Right lobe of liver (tissue), 4 donors: Measurements from ENCODE around the gene EPYC.

Experiments
- POLR2A ChIP-seq: fragments of 450-650 bp; IDR thresholded peaks from one replicate; pipeline ENCODE4 v1.6.1; 2017; ENCODE audit warnings: antibody characterized with exemption, mild to moderate bottlenecking
- TF ChIP-seq, protein P1 (sequence below), 4 donors: fragments of 200-600 bp in 3 of 4; fragments of 450-650 bp in 1 of 4; IDR thresholded peaks; one replicate each; pipeline versions ENCODE4 v1.5.1 to v1.8.0; 2016 to 2022; ENCODE audit warnings: antibody characterized with exemption in 4 of 4, mild to moderate bottlenecking in 2 of 4
- donor health status: DM: no; HTN: no; CAD: no.
- donor health status: DM: no; HTN: no; CAD: no.
- donor health status: DM: no; HTN: yes; CAD: no.

DNA sequence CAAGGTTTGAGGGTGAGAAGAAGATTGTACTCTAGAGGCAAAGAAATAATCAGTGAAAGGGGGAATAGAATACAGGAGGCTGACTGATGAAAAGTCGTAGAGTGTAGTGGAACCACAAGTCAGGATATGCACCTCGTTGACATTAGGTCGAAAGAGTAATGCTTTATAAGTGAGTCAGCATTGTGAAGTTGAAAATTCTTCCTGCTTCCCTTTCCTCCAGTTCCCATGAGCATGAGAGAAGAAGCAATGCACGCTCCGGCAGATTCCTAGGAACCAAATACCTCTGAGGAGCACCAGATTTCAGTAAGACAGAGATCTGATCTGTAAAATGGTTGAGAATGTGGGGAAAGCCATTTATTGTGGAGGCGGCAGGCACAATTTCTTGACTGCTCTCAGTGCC lies 66.3 kb downstream of the EPYC start:
- TF ChIP-seq, protein P1, sequence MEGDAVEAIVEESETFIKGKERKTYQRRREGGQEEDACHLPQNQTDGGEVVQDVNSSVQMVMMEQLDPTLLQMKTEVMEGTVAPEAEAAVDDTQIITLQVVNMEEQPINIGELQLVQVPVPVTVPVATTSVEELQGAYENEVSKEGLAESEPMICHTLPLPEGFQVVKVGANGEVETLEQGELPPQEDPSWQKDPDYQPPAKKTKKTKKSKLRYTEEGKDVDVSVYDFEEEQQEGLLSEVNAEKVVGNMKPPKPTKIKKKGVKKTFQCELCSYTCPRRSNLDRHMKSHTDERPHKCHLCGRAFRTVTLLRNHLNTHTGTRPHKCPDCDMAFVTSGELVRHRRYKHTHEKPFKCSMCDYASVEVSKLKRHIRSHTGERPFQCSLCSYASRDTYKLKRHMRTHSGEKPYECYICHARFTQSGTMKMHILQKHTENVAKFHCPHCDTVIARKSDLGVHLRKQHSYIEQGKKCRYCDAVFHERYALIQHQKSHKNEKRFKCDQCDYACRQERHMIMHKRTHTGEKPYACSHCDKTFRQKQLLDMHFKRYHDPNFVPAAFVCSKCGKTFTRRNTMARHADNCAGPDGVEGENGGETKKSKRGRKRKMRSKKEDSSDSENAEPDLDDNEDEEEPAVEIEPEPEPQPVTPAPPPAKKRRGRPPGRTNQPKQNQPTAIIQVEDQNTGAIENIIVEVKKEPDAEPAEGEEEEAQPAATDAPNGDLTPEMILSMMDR (IDR thresholded peaks at IDR 0.05), result no peak
- no peak for TF ChIP-seq POLR2A
